Keratinocyte (primary cell): ENCODE results near the gene SLC15A5. TPM values are rescaled to one million over a fixed set of nuclear protein-coding genes. Genes with fewer than 3 reads are reported as not detected.

Experiments
- DNase-seq: peaks from one replicate; pipeline ENCODE4 v3.0.0-alpha.2; 2011; ENCODE audit warnings: low read depth, missing footprints, low spot score
- FAIRE-seq: peaks from 2 replicates; lab custom pipeline; 2011; peaks lifted over from hg19 to GRCh38; lab: Jason Lieb, UNC
- H2AFZ ChIP-seq: 2 replicates; pipeline ENCODE4 v1.6.0; 2012; ENCODE audit warnings: low read length, control low read depth, inconsistent platforms; ENCODE audit not compliant: control insufficient read depth
- H3K27ac ChIP-seq: 2 replicates; pipeline ENCODE4 v1.5.1; 2011; ENCODE audit warnings: low read length; ENCODE audit not compliant: control insufficient read depth, insufficient read depth
- H3K27me3 ChIP-seq: 3 replicates; pipeline ENCODE4 v1.6.0; 2011; ENCODE audit warnings: low read length; ENCODE audit not compliant: control insufficient read depth, insufficient read depth; ENCODE audit errors: extremely low read depth
- H3K36me3 ChIP-seq, 2 experiments: 2 replicates in 1 of 2; 3 replicates in 1 of 2; pipeline ENCODE4 v1.5.1; 2011; ENCODE audit warnings: low read length in 2 of 2, mild to moderate bottlenecking in 1 of 2; ENCODE audit not compliant: control insufficient read depth in 2 of 2, insufficient read depth in 2 of 2; ENCODE audit errors: extremely low read depth in 1 of 2
- H3K4me1 ChIP-seq: 3 replicates; pipeline ENCODE4 v1.5.1; 2011; ENCODE audit warnings: low read length; ENCODE audit not compliant: control insufficient read depth, insufficient read depth; ENCODE audit errors: extremely low read depth
- H3K4me2 ChIP-seq: 3 replicates; pipeline ENCODE4 v1.6.0; 2011; ENCODE audit warnings: low read depth, low read length; ENCODE audit not compliant: control insufficient read depth, insufficient read depth; ENCODE audit errors: extremely low read depth
- H3K4me3 ChIP-seq, 3 experiments: fragments of 200-600 bp in 1 of 3; sonication (generic) in 1 of 3; 2 replicates in 2 of 3; 3 replicates in 1 of 3; pipeline ENCODE4 v1.5.1; 2011 to 2016; ENCODE audit warnings: low read length in 3 of 3, mild to moderate bottlenecking in 3 of 3, control low read depth in 2 of 3, inconsistent platforms in 1 of 3, low read depth in 1 of 3, mixed read lengths in 1 of 3, mixed run types in 1 of 3, moderate library complexity in 1 of 3; ENCODE audit not compliant: control insufficient read depth in 2 of 3, insufficient read depth in 2 of 3; ENCODE audit errors: extremely low read depth in 1 of 3
- H3K79me2 ChIP-seq: 2 replicates; pipeline ENCODE4 v1.6.0; 2012; ENCODE audit warnings: low read length; ENCODE audit not compliant: control insufficient read depth, insufficient read depth
- H3K9ac ChIP-seq: 3 replicates; pipeline ENCODE4 v1.6.0; 2011; ENCODE audit warnings: low read length; ENCODE audit not compliant: control insufficient read depth, insufficient read depth; ENCODE audit errors: extremely low read depth
- H3K9me1 ChIP-seq: 3 replicates; pipeline ENCODE4 v1.6.0; 2011; ENCODE audit warnings: low read length; ENCODE audit not compliant: control insufficient read depth, insufficient read depth; ENCODE audit errors: extremely low read depth
- H3K9me3 ChIP-seq: 2 replicates; pipeline ENCODE4 v1.5.1; 2012; ENCODE audit warnings: low read depth, low read length; ENCODE audit not compliant: control insufficient read depth
- H4K20me1 ChIP-seq: 3 replicates; pipeline ENCODE4 v1.6.0; 2011; ENCODE audit warnings: low read length; ENCODE audit not compliant: control insufficient read depth, insufficient read depth; ENCODE audit errors: extremely low read depth
- EZH2 ChIP-seq: IDR thresholded peaks from one replicate; pipeline ENCODE4 v1.6.1; 2012; ENCODE audit warnings: inconsistent platforms, mild to moderate bottlenecking, low read length, moderate library complexity
- dilution Hi-C: fragments of 300-500 bp; cut with MboI; formaldehyde crosslinking; loops from one replicate; pipeline ENCODE4 v1.7.0; 2020; ENCODE audit warnings: low sequenced_read_pairs; ENCODE audit not compliant: extremely low pct_ligation_motif_present
- polyA plus RNA-seq, 5 experiments: library from polyadenylated mRNA; depleted of rRNA in 3 of 5; stranded (reverse) in 3 of 5; stranded (forward) in 1 of 5; unstranded in 1 of 5; fragments of >200 nt; gene quantifications; 1 replicate in 1 of 5; 2 replicates in 3 of 5; 3 replicates in 1 of 5; pipeline versions ENCODE4 v1.2.1 to v1.2.3, GENCODE V29; 2011 to 2012; ENCODE audit warnings: missing spikeins in 2 of 5, low read depth in 1 of 5, low replicate concordance in 1 of 5
- TF ChIP-seq, protein P1 (sequence below), 3 experiments: IDR thresholded peaks in 1 of 3; conservative IDR thresholded peaks in 1 of 3; optimal IDR thresholded peaks in 1 of 3; 2 replicates in 2 of 3; 3 replicates in 1 of 3; pipeline versions ENCODE3 to v1.5.1; 2011; ENCODE audit warnings: low read length in 3 of 3, mild to moderate bottlenecking in 3 of 3, moderate library complexity in 2 of 3, control low read depth in 1 of 3, inconsistent platforms in 1 of 3; ENCODE audit not compliant: insufficient read depth in 2 of 3; ENCODE audit errors: extremely low read depth in 1 of 3

The SLC15A5 gene
- polyA plus RNA-seq, 1 donor (not counting 4 experiments of a cell fraction or from before 2014, with no cell fraction given) = not detected

DNA sequence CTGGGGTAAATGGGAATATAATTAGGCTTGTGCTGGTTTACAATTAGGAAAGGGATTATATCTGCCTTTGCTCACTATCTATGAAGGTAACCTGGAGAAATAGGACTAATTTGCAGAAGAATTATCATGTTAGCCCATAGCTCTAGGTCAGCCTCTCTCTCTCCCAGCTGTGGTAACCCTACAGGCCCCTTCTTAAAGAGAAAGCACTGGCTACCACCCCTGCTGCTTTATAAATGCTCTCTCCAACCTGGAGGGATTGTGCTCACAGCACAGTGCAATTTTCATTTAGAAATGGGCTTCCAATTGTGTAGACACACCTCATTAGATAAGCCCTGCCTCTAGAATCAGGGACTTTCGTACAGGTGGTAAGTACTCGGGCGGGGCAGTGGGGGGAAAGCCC lies 47.3 kb upstream of the SLC15A5 start:
- H3K9me1 ChIP-seq = no peaks in the 10 kb centered on the region
- dilution Hi-C loops = no loop called here
- TF ChIP-seq, protein P1, sequence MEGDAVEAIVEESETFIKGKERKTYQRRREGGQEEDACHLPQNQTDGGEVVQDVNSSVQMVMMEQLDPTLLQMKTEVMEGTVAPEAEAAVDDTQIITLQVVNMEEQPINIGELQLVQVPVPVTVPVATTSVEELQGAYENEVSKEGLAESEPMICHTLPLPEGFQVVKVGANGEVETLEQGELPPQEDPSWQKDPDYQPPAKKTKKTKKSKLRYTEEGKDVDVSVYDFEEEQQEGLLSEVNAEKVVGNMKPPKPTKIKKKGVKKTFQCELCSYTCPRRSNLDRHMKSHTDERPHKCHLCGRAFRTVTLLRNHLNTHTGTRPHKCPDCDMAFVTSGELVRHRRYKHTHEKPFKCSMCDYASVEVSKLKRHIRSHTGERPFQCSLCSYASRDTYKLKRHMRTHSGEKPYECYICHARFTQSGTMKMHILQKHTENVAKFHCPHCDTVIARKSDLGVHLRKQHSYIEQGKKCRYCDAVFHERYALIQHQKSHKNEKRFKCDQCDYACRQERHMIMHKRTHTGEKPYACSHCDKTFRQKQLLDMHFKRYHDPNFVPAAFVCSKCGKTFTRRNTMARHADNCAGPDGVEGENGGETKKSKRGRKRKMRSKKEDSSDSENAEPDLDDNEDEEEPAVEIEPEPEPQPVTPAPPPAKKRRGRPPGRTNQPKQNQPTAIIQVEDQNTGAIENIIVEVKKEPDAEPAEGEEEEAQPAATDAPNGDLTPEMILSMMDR (optimal IDR thresholded peaks at IDR 0.05 in 1 of 3, IDR thresholded peaks at IDR 0.05 in 1 of 3, conservative IDR thresholded peaks at IDR 0.05 in 1 of 3; ENCODE audit: extremely low read depth in 1 of 3, insufficient read depth in 2 of 3, low read length in 3 of 3) = no peak
- no peak for TF ChIP-seq EZH2
- no peak overlapping the region for H3K27ac ChIP-seq
- H3K4me3 ChIP-seq = no peak overlapping the region
- H3K4me2 ChIP-seq = no peak overlapping the region
- no peaks in the 10 kb centered on the region for H3K36me3 ChIP-seq
- H2AFZ ChIP-seq = no peak overlapping the region
- FAIRE-seq = no peak
- H3K79me2 ChIP-seq = no peaks in the 10 kb centered on the region
- no peaks in the 10 kb centered on the region for H3K9me3 ChIP-seq
- H3K27me3 ChIP-seq = no peaks in the 10 kb centered on the region
- H3K9ac ChIP-seq = no peak overlapping the region
- no peaks in the 10 kb centered on the region for H3K4me1 ChIP-seq
- DNase-seq = no peak
- no peaks in the 10 kb centered on the region for H4K20me1 ChIP-seq

DNA sequence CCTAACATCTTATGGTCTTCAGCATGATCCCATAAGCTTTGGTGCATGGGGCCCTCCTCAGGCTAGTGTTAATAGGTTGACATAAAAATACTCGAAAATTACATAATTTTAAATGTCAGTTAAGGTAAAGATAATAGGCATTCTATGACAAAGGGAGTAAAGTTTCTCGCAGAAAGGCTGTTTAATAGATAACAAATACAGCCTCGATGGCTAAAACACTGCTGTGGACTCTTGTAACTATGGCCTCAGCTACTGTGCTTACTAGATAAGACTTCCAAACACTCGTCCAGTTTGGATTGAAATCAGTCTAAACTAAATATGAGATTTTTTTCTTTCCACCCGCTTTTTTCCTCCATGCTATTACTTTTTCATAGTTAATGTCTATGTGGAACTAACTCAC lies 46.8 kb upstream of the SLC15A5 start:
- no peak overlapping the region for H3K4me3 ChIP-seq
- DNase-seq (no peak), FAIRE-seq (no peak)
- TF ChIP-seq, protein P1 (optimal IDR thresholded peaks at IDR 0.05 in 1 of 3, IDR thresholded peaks at IDR 0.05 in 1 of 3, conservative IDR thresholded peaks at IDR 0.05 in 1 of 3; ENCODE audit: extremely low read depth in 1 of 3, insufficient read depth in 2 of 3, low read length in 3 of 3) = no peak
- no peak for TF ChIP-seq EZH2
- H3K27ac ChIP-seq = no peak overlapping the region
- H2AFZ ChIP-seq = no peak overlapping the region
- H3K36me3 ChIP-seq = no peaks in the 10 kb centered on the region
- H3K4me1 ChIP-seq = no peaks in the 10 kb centered on the region
- H3K4me2 ChIP-seq = no peak overlapping the region
- H3K9ac ChIP-seq = no peak overlapping the region
- dilution Hi-C loops = no loop called here
- no peaks in the 10 kb centered on the region for H3K9me1 ChIP-seq
- H3K27me3 ChIP-seq = no peaks in the 10 kb centered on the region
- H4K20me1 ChIP-seq = no peaks in the 10 kb centered on the region
- H3K9me3 ChIP-seq = no peaks in the 10 kb centered on the region
- H3K79me2 ChIP-seq = no peaks in the 10 kb centered on the region
